ENCODE measurements around the gene TRA2A. TPM values are rescaled to one million over a fixed set of nuclear protein-coding genes. Genes with fewer than 3 reads are reported as not detected.

The TRA2A gene
- total and polyA plus RNA-seq, 9 of the 15 experiments (the other 6 are each of a cell fraction or from before 2014, with no cell fraction given) = 22.7 to 210 (median 73.9) TPM

- TF ChIP-seq CREB3L1 (IDR thresholded peaks at IDR 0.05; ENCODE audit: borderline replicate concordance, low read depth) = 0 out of 2 replicates have a peak, but pooled peaks have one; percentile 38
- TF ChIP-seq BRCA1 (IDR thresholded peaks at IDR 0.05) = no peak
- TF ChIP-seq BRCA1 (CRISPR knock-in tag; IDR thresholded peaks at IDR 0.05) = no peak
- TF ChIP-seq CHCHD3 (CRISPR knock-in tag; IDR thresholded peaks at IDR 0.05) = no peak
- no peak; a peak in 1 of 4 replicates for TF ChIP-seq CSDE1 (IDR thresholded peaks at IDR 0.05)
- TF ChIP-seq ZNF143 (CRISPR knock-in tag; IDR thresholded peaks at IDR 0.05) = no peak
- TF ChIP-seq ZFP36 (IDR thresholded peaks at IDR 0.05; ENCODE audit: low read depth, low read length, partially characterized antibody) = no peak
- no peak for TF ChIP-seq EGR1 (conservative IDR thresholded peaks at IDR 0.05)
- peak; percentile 84; the same call in 1 of the 2 replicates for TF ChIP-seq POLR2H (tag; IDR thresholded peaks at IDR 0.05; ENCODE audit: low read depth)
- no peak for TF ChIP-seq NFYB (IDR thresholded peaks at IDR 0.05; ENCODE audit: extremely low read depth, insufficient read length)
- TF ChIP-seq ZSCAN29 (IDR thresholded peaks at IDR 0.05) = no peak
- no peak for TF ChIP-seq POLR2AphosphoS2 (IDR thresholded peaks at IDR 0.05; ENCODE audit: low read length)
- 0 out of 2 replicates have a peak, but pooled peaks have one; percentile 39 for TF ChIP-seq FOXJ2 (tag; IDR thresholded peaks at IDR 0.05)
- TF ChIP-seq SFPQ (IDR thresholded peaks at IDR 0.05; ENCODE audit: low read depth, low read length) = no peak
- TF ChIP-seq ZNF318 (IDR thresholded peaks at IDR 0.05; ENCODE audit: borderline replicate concordance in 1 of 2, low read depth in 1 of 2) = peak in 1 of 2 experiments; percentile 33; a peak in 1 of 4 replicates
These were observed 56.8 kb downstream of the TRA2A start (continued) for GRCh38 chr7:23474829-23475575.

Data from K562 (cell line).